ENCODE results near the gene BMP2K.

GRCh38 chr4:78781924-78782323 lies 5.8 kb downstream of the BMP2K start:
- TF ChIP-seq CTCF (conservative IDR thresholded peaks at IDR 0.05; ENCODE audit: low read depth in 2 of 2) (no peak), EZH2 (IDR thresholded peaks at IDR 0.05; ENCODE audit: low read depth, unreplicated experiment) (no peak), POLR2AphosphoS5 (IDR thresholded peaks at IDR 0.05; ENCODE audit: low read depth) (no peak), JUNB (IDR thresholded peaks at IDR 0.05; ENCODE audit: unreplicated experiment) (no peak), CREB1 (CRISPR knock-in tag; IDR thresholded peaks at IDR 0.05; ENCODE audit: low read depth) (no peak), ZNF462 (CRISPR knock-in tag; IDR thresholded peaks at IDR 0.05) (no peak), EZH2phosphoT487 (IDR thresholded peaks at IDR 0.05; ENCODE audit: unreplicated experiment) (no peak), NANOG (IDR thresholded peaks at IDR 0.05; ENCODE audit: borderline replicate concordance) (no peak), STAT1 (IDR thresholded peaks at IDR 0.05; ENCODE audit: unreplicated experiment) (no peak), ZNF331 (CRISPR knock-in tag; IDR thresholded peaks at IDR 0.05; ENCODE audit: low read depth) (no peak)
- TF ChIP-seq, protein P1, sequence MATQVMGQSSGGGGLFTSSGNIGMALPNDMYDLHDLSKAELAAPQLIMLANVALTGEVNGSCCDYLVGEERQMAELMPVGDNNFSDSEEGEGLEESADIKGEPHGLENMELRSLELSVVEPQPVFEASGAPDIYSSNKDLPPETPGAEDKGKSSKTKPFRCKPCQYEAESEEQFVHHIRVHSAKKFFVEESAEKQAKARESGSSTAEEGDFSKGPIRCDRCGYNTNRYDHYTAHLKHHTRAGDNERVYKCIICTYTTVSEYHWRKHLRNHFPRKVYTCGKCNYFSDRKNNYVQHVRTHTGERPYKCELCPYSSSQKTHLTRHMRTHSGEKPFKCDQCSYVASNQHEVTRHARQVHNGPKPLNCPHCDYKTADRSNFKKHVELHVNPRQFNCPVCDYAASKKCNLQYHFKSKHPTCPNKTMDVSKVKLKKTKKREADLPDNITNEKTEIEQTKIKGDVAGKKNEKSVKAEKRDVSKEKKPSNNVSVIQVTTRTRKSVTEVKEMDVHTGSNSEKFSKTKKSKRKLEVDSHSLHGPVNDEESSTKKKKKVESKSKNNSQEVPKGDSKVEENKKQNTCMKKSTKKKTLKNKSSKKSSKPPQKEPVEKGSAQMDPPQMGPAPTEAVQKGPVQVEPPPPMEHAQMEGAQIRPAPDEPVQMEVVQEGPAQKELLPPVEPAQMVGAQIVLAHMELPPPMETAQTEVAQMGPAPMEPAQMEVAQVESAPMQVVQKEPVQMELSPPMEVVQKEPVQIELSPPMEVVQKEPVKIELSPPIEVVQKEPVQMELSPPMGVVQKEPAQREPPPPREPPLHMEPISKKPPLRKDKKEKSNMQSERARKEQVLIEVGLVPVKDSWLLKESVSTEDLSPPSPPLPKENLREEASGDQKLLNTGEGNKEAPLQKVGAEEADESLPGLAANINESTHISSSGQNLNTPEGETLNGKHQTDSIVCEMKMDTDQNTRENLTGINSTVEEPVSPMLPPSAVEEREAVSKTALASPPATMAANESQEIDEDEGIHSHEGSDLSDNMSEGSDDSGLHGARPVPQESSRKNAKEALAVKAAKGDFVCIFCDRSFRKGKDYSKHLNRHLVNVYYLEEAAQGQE (IDR thresholded peaks at IDR 0.05; ENCODE audit: unreplicated experiment): no peak
- TF ChIP-seq, protein P2, sequence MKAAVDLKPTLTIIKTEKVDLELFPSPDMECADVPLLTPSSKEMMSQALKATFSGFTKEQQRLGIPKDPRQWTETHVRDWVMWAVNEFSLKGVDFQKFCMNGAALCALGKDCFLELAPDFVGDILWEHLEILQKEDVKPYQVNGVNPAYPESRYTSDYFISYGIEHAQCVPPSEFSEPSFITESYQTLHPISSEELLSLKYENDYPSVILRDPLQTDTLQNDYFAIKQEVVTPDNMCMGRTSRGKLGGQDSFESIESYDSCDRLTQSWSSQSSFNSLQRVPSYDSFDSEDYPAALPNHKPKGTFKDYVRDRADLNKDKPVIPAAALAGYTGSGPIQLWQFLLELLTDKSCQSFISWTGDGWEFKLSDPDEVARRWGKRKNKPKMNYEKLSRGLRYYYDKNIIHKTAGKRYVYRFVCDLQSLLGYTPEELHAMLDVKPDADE (IDR thresholded peaks at IDR 0.05): no peak

Measured in GM23338 (cell line).